Muscle layer of duodenum (tissue), 2 donors: ENCODE results near the gene TMEM245.
"Not testable (repeated sequence)": the region's sequence is repeated elsewhere in the genome, so short reads cannot be mapped to it uniquely, and the experiment has no call there.

Experiments
- H3K27ac ChIP-seq: one replicate; pipeline ENCODE4 v1.7.0; 2013; ENCODE audit warnings: mild to moderate bottlenecking, low read length
- H3K27me3 ChIP-seq: one replicate; pipeline ENCODE4 v1.7.0; 2013; ENCODE audit warnings: low read depth, mild to moderate bottlenecking, control low read depth, low read length
- H3K36me3 ChIP-seq, 2 donors: one replicate each; pipeline ENCODE4 v1.7.0; 2013; ENCODE audit warnings: low read length in 2 of 2, control low read depth in 1 of 2, mild to moderate bottlenecking in 1 of 2; ENCODE audit not compliant: insufficient read depth in 2 of 2, control insufficient read depth in 1 of 2
- H3K4me1 ChIP-seq, 2 donors: one replicate each; pipeline ENCODE4 v1.7.0; 2013; ENCODE audit warnings: low read length in 2 of 2, mild to moderate bottlenecking in 2 of 2, control low read depth in 1 of 2, moderate library complexity in 1 of 2; ENCODE audit not compliant: insufficient read depth in 2 of 2, control insufficient read depth in 1 of 2
- H3K4me3 ChIP-seq, 2 donors: one replicate each; pipeline ENCODE4 v1.7.0; 2013; ENCODE audit warnings: low read length in 2 of 2, low read depth in 1 of 2, mild to moderate bottlenecking in 1 of 2
- H3K9me3 ChIP-seq, 2 donors: one replicate each; pipeline ENCODE4 v1.7.0; 2013; ENCODE audit warnings: low read length in 2 of 2, control low read depth in 1 of 2, mild to moderate bottlenecking in 1 of 2; ENCODE audit not compliant: control insufficient read depth in 1 of 2
- donor health status: healthy.

The TMEM245 gene

DNA sequence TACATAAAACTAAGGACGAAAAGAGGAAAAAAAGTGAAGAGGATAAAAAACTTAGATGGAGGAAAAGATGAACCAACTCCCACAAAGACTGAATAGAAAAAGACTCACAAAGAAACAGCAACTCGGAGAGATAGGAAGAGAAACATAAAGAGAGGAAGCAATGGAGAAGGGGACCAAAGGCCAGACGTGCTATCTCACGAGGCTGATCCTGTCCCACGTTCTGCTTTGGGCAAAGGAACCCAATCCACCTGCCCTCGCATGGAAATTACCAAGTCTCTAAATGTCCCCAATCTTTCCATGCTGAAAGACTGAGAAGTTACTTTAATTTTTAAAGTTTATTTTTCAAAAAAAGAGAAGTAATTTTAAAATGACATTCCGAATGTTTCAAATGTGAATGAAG lies 36.6 kb downstream of the TMEM245 start:
- no peak overlapping the region for H3K27ac ChIP-seq
- no peak overlapping the region for H3K4me3 ChIP-seq
- H3K9me3 ChIP-seq: no peaks in the 10 kb centered on the region
- peaks cover 6 to 15% of the 10 kb centered on the region in 2 donors for H3K4me1 ChIP-seq
- peaks cover 22 to 32% of the 10 kb centered on the region in 2 donors for H3K36me3 ChIP-seq
- H3K27me3 ChIP-seq: no peaks in the 10 kb centered on the region

DNA sequence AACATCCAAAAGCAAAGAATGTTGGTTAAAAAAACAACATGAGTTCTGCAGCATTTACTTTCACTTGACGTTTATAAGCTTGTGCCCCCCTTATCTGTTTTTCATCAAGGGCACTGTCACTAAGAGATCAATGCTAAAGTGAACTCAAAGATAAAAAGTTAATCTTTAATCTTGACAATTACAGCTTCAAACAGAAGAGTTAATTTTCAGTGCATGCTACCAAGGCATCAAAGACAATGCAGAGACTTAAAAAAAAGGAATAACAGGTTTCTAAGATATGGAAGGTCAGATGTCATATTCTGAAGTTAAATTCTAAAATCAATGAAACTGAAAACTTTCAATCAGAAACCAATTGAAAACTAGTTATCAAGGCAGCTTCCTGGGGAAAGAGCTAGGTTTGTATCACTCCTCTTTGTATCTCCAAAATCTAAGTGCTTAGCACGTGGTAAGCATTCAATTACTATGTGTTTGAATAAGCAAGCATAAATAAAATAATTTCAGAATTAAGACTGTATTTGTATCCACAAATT lies 37.6 kb downstream of the TMEM245 start:
- peaks cover 6 to 15% of the 10 kb centered on the region in 2 donors for H3K4me1 ChIP-seq
- H3K27me3 ChIP-seq: no peaks in the 10 kb centered on the region
- H3K36me3 ChIP-seq: peaks cover 23 to 27% of the 10 kb centered on the region in 2 donors

DNA sequence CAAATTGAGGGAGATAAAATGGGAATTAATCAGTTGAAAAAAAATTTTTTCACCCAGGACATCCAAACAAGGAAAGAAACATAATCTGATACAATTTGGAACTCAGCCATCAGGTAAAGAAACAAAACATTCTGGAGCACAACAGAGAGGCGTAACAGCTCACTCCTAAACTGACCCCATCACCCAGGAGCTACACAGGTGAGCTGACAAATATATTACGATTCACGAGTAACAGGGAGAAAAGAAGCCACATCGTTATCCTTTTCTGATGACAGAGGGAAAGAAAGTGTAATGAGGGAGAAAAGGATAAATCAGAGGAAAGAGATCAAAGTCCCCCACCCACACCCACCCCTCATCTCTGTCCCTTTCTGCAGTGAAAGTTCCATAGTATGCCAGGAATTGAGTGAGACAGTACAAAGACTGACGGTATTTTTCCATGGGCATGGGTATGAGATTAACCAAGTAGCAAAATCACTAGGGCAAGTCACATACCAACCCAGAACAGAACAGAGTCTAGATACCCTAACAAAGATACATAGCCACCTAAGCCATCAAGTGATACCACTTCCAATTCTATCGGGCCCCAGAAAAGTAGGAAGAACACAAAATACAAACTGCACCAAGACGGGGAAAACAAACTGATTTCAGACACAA lies 45.4 kb downstream of the TMEM245 start:
- Histone ChIP-seq H3K36me3 (peaks cover 37 to 38% of the 10 kb centered on the region in 2 donors), H3K27me3 (no peaks in the 10 kb centered on the region), H3K9me3 (no peaks in the 10 kb centered on the region), H3K4me1 (no peaks in the 10 kb centered on the region), H3K27ac (no peak overlapping the region), H3K4me3 (no peak overlapping the region)

More for the DNA sequence above, 37.6 kb downstream of the TMEM245 start:
- no peak overlapping the region for H3K27ac ChIP-seq
- H3K9me3 ChIP-seq: no peaks in the 10 kb centered on the region
- no peak overlapping the region for H3K4me3 ChIP-seq

DNA sequence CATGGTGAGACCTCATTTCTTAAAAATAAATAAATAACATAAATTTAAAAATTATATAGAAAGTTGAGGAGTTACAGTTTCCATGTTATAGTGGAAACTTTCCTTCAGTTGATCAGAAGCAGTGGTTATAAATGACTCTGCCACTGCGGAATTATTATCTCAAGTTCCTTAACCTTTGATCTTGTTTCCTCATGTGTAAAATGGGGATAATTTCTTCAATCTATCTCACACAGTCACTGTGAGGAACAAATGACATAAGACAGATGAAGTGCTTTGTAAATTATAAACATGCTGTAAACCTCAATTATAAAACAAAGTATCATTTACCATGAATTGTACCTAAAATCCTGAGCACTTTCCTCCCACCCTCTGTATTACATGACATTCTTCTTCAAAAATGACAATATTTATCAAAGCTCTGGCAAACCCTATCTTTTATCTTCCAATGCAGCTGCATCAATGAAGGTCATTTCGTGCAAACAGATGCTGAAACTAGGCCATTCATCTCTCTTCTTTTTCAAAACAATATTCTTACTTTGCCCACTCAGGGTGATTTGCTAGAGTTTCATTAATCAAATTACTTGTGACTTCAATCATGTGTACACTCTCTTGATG lies 46.8 kb downstream of the TMEM245 start:
- no peak overlapping the region for H3K4me3 ChIP-seq
- H3K36me3 ChIP-seq: peaks cover 30 to 39% of the 10 kb centered on the region in 2 donors
- H3K27ac ChIP-seq: no peak overlapping the region
- H3K4me1 ChIP-seq: no peaks in the 10 kb centered on the region
- H3K27me3 ChIP-seq: no peaks in the 10 kb centered on the region
- no peaks in the 10 kb centered on the region for H3K9me3 ChIP-seq

DNA sequence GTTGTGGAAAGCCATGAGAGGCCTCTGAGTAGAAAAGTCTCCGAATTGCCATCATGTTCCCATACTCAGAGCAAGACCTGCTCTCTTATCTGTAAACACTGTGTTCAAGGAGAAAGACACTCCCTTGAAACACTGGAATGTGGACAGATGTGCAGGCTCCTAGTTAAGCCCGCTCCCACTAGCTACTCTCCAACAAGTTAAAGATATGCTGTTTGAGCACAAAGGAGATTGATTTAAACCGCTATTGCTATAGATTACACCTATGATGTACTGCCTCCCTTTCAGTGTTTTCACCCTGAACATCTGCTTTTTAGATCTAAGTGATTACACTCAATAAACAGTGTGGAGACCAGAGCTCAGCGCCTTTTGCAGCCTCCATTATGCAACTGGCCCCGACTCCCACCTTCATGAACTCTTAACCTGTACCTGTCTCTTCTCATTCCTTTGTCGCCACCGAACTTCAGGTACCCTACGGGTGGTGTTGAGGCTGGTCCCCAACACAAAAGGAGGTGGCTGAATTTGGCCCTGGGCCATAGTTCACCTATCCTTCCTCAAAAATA lies 47.5 kb downstream of the TMEM245 start:
- no peak overlapping the region for H3K4me3 ChIP-seq
- no peaks in the 10 kb centered on the region for H3K9me3 ChIP-seq
- H3K27me3 ChIP-seq: no peaks in the 10 kb centered on the region
- H3K4me1 ChIP-seq: no peaks in the 10 kb centered on the region
- H3K36me3 ChIP-seq: peaks cover 35 to 46% of the 10 kb centered on the region in 2 donors
- no peak overlapping the region for H3K27ac ChIP-seq

DNA sequence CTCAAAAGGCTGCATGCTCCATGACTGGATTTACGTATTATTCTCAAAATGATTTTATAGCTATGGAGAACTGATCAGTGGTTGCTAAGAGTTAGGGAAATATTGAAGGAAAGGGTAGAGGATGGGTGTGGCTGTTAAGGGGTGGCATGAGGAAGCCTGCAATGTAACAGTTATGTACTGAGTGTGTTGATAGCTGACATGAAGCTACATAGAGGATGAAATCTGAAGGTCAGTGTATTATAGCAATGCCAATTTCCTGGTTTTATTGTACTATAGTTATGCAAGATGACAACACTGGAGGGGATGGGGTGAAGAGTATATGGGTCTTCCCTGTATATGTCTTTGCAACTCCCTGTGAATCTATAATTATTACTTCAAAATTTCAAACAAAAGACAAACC lies 51.0 kb downstream of the TMEM245 start:
- H3K36me3 ChIP-seq: peaks cover 43 to 65% of the 10 kb centered on the region in 2 donors
- H3K4me1 ChIP-seq: no peaks in the 10 kb centered on the region
- no peaks in the 10 kb centered on the region for H3K9me3 ChIP-seq
- H3K27ac ChIP-seq: no peak overlapping the region
- no peak overlapping the region for H3K4me3 ChIP-seq
- no peaks in the 10 kb centered on the region for H3K27me3 ChIP-seq

DNA sequence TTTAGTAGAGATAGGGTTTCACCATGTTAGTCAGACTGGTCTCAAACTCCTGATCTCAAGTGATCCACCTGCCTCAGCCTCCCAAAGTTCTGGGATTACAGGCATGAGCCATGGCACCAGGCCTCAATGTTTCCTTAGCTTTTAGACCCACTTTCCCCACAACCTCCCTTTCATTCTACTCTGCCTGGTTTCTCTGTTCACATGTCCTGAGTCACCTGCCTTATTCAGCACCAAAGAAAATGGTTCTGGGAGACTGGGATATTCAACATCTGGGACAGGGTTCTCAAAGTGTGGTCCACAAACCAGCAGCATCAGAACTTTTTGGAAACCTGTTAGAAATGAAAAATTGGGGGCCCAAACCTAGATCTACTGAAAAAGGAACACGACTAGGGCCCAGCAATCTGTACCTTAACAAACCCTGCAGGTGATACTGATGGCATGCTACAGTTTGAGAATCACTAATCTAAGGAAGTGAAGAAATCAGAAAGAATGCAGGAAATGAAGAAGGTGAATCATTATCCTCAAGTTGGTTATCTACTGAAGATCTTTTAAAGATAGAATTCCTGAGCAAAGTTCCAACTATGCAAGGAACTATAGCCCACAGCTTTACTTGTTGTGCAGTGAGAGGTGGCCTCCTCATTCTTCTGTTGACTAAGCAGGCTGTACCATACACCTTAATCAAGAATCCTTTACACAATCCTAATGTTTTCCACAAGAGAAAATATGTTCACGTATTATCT lies 54.6 kb downstream of the TMEM245 start:
- Histone ChIP-seq H3K9me3 (no peaks in the 10 kb centered on the region), H3K36me3 (peaks cover 31 to 65% of the 10 kb centered on the region in 2 donors), H3K4me1 (no peaks in the 10 kb centered on the region), H3K27me3 (no peaks in the 10 kb centered on the region), H3K4me3 (no peak overlapping the region), H3K27ac (no peak overlapping the region)

DNA sequence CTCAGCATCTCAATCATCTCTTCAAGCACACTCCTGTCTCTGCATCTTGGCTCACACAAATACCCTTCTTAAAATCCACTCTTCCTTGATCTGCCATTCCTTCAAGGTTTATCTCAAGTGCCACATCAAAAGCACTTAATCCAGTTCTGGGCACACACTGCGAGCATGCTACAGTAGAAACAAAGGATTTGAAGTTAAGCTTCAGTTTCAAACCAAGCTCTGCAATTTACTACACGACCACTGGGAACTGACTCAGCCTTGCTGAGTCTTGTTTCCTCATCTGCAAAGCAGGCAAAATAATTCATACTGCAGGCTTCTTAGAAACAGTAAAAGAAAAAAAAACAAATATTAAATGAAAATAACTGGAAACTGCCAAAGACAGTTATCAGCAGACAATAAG lies 56.0 kb downstream of the TMEM245 start:
- Histone ChIP-seq H3K4me3 (no peak overlapping the region), H3K27ac (no peak overlapping the region), H3K27me3 (no peaks in the 10 kb centered on the region), H3K9me3 (no peaks in the 10 kb centered on the region), H3K4me1 (no peaks in the 10 kb centered on the region), H3K36me3 (peaks cover 24 to 61% of the 10 kb centered on the region in 2 donors)

DNA sequence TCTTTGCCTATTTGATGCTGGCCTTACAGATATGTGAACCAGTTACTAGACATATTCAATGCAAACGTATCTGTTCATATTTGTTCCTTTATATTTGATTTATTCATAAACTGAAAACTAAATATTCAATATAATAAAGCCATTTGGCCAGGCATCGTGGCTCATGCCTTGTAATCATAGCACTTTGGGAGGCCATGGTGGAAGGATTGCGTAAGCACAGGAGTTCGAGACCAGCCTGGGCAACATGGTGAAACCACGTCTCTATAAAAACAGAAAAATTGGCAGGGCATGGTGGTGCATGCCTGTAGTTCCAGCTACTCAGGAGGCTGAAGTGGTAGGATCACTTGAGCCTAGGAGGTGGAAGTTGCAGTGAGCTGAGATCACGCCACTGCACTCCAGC lies 57.2 kb downstream of the TMEM245 start:
- Histone ChIP-seq H3K9me3 (no peaks in the 10 kb centered on the region), H3K4me1 (no peaks in the 10 kb centered on the region), H3K27me3 (no peaks in the 10 kb centered on the region), H3K4me3 (no peak overlapping the region), H3K36me3 (peaks cover 16 to 55% of the 10 kb centered on the region in 2 donors), H3K27ac (no peak overlapping the region)

DNA sequence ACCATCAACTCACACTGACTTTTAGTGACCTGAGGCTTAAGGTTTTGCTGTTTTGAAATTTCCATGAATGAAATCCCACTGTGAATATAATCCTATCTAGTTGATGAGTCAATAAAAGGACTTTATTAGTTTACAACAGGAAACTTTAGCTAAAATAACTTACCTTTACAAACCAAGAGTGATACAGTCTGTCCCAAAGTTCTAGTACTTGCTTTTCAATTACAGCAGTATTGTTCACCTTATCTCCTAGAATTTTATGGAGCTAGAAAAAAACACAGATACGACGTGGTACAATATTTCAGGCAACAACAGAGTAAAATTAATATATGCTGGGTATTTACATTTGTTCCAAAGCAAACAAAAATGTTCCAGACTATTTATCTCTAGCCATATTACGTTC lies 59.6 kb downstream of the TMEM245 start:
- Histone ChIP-seq H3K27ac (no peak overlapping the region), H3K36me3 (peaks cover 19 to 53% of the 10 kb centered on the region in 2 donors), H3K27me3 (no peaks in the 10 kb centered on the region)

DNA sequence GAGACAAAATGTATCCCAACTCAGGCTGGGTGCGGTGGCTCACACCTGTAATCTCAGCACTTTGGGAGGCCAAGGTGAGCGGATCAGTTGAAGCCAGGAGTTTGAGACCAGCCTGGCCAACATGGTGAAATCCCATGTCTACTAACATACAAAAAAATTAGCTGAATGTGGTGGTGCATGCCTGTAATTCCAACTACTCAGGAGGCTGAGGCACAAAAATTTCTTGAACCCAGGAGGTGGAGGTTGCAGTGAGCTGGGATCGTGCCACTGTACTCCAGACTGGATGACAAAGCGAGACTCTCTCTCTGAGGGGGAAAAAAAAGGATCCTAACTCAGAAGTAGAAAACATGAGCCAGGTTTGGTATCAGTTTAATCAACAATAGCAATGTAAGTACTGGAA lies 66.6 kb downstream of the TMEM245 start:
- not testable (repeated sequence) for H3K4me3 ChIP-seq, H3K27me3 ChIP-seq, H3K9me3 ChIP-seq, H3K4me1 ChIP-seq, H3K27ac ChIP-seq
- peaks cover 28 to 48% of the 10 kb centered on the region in 2 donors for H3K36me3 ChIP-seq

More for the DNA sequence above, 59.6 kb downstream of the TMEM245 start:
- Histone ChIP-seq H3K4me3 (no peak overlapping the region), H3K4me1 (no peaks in the 10 kb centered on the region), H3K9me3 (no peaks in the 10 kb centered on the region)
